ENCODE measurements around the gene PHTF2. TPM values are rescaled to one million over a fixed set of nuclear protein-coding genes. Genes with fewer than 3 reads are reported as not detected.

The PHTF2 gene
- total RNA-seq, 4 donors from 2014 or later: 14.2 to 26.2 (median 17.2) TPM

DNA sequence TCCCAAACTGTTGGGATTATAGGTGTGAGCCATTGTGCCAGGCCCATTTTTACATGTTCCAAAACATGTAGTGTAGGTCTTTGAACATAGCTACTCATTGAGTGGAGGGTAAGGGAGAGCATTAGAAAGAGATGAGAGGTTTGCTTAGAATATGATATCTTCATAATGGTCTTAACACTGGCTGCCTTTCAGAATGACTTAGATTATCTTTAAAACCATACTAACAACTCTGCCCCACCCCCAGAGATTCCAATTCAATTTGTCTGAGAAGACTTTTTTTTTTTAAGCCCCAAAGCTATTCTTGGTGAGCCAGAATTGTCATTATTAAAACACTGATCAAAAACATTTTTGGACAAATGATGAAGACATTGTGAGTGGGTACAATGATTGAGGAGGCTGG is 168.9 kb downstream of the PHTF2 start:
- Histone ChIP-seq H3K4me1 (no peaks in the 10 kb centered on the region), H3K36me3 (no peaks in the 10 kb centered on the region), H3K9me3 (no peaks in the 10 kb centered on the region), H3K27me3 (no peaks in the 10 kb centered on the region), H3K27ac (replicated peaks in 1 of 4) (no peak overlapping the region), H3K4me3 (no peak overlapping the region)
- intact Hi-C loops (cut with DNase I): no loop called here
- DNase-seq (ENCODE audit: extremely low spot score): no peak
- no peak for TF ChIP-seq CTCF (IDR thresholded peaks at IDR 0.05)

- TF ChIP-seq POLR2AphosphoS5 (IDR thresholded peaks at IDR 0.05) (no peak), EP300 (IDR thresholded peaks at IDR 0.05) (no peak), CTCF (IDR thresholded peaks at IDR 0.05) (no peak), POLR2A (IDR thresholded peaks at IDR 0.05; ENCODE audit: low read depth) (no peak)
- H3K9me3 ChIP-seq: no peaks in the 10 kb centered on the region
- H3K27me3 ChIP-seq: no peaks in the 10 kb centered on the region
- DNase-seq (ENCODE audit: extremely low spot score): no peak
- H3K27ac ChIP-seq (replicated peaks in 1 of 4): no peak overlapping the region
- no peaks in the 10 kb centered on the region for H3K4me1 ChIP-seq
- intact Hi-C loops (cut with DNase I): no loop called here
- no peaks in the 10 kb centered on the region for H3K36me3 ChIP-seq
- H3K4me3 ChIP-seq: no peak overlapping the region
These were observed 173.2 kb downstream of the PHTF2 start for GRCh38 chr7:77971726-77972125.

GRCh38 chr7:77975672-77976480 is 177.3 kb downstream of the PHTF2 start:
- Histone ChIP-seq H3K27me3 (no peaks in the 10 kb centered on the region), H3K4me1 (no peaks in the 10 kb centered on the region), H3K36me3 (no peaks in the 10 kb centered on the region), H3K4me3 (no peak overlapping the region), H3K9me3 (no peaks in the 10 kb centered on the region), H3K27ac (replicated peaks in 1 of 4) (no peak overlapping the region)
- no peak for DNase-seq (ENCODE audit: extremely low spot score)
- 86% methylated on average over 2 of the region's 2 CpGs for WGBS
- no peak for TF ChIP-seq CTCF (IDR thresholded peaks at IDR 0.05)
- TF ChIP-seq POLR2A (IDR thresholded peaks at IDR 0.05; ENCODE audit: low read depth): no peak
- TF ChIP-seq EP300 (IDR thresholded peaks at IDR 0.05): no peak
- no peak for TF ChIP-seq POLR2AphosphoS5 (IDR thresholded peaks at IDR 0.05)
- intact Hi-C loops (cut with DNase I): no loop called here

DNA sequence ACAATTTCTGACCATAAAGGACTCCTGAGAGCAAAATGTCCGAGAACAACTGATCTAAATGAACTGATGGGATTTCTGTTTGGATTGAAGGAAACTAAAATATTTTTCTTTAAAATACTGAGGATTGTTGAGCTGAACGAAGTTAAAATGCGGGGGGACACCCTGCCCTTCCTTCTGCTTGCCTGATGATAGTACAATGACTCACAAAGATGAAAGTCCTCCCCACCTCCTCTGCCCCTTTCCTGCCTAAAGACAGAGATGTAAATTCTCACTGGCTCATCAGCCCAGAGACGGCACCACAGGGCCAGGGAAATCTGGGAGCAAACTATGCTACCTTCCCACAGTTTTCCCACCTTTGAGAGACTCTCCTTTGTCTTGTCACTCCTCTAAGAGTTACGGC is 180.6 kb downstream of the PHTF2 start:
- Histone ChIP-seq H3K4me3 (no peak overlapping the region), H3K27ac (replicated peaks in 1 of 4) (no peak overlapping the region), H3K27me3 (no peaks in the 10 kb centered on the region), H3K9me3 (no peaks in the 10 kb centered on the region), H3K36me3 (no peaks in the 10 kb centered on the region), H3K4me1 (no peaks in the 10 kb centered on the region)
- DNase-seq (ENCODE audit: extremely low spot score): no peak
- intact Hi-C loops (cut with DNase I): no loop called here
- TF ChIP-seq POLR2A (IDR thresholded peaks at IDR 0.05; ENCODE audit: low read depth) (no peak), CTCF (IDR thresholded peaks at IDR 0.05) (no peak), POLR2AphosphoS5 (IDR thresholded peaks at IDR 0.05) (no peak), EP300 (IDR thresholded peaks at IDR 0.05) (no peak)
- WGBS: 85% methylated on average over 5 of the region's 5 CpGs
